Stimulated activated naive CD8-positive, alpha-beta T cell treated with anti-CD3 and anti-CD28 coated beads, Interleukin-15, amount 100 ng/mL, for 72 hours (primary cell): ENCODE data around the gene RNU7-1.
A peak's percentile ranks its signal among the peaks of the same experiment; 100 is the strongest.
"Not testable (repeated sequence)": the region's sequence is repeated elsewhere in the genome, so short reads cannot be mapped to it uniquely, and the experiment has no call there.

Experiments used
- ATAC-seq: fragments of 150-1000 bp; cut with Tn5 transposase; 2 replicates; pipeline ENCODE4 v1.10.0; 2021; ENCODE audit warnings: mild to moderate bottlenecking, moderate library complexity
- DNase-seq, 2 donors: peaks; one replicate each; pipeline ENCODE4 v3.0.0; 2021 to 2022
- H3K27ac Mint-ChIP-seq, 2 donors: one replicate each; pipeline ENCODE4 v1.8.0; 2022; ENCODE audit warnings: mild to moderate bottlenecking in 2 of 2, mixed read lengths in 2 of 2, moderate library complexity in 2 of 2
- H3K27me3 Mint-ChIP-seq: one replicate; pipeline ENCODE4 v1.8.0; 2022; ENCODE audit warnings: mixed read lengths
- H3K4me1 Mint-ChIP-seq: one replicate; pipeline ENCODE4 v1.8.0; 2022; ENCODE audit warnings: mild to moderate bottlenecking, mixed read lengths
- H3K4me3 Mint-ChIP-seq, 2 donors: one replicate each; pipeline ENCODE4 v1.8.0; 2022; ENCODE audit warnings: mild to moderate bottlenecking in 2 of 2, mixed read lengths in 2 of 2, moderate library complexity in 1 of 2
- H3K9me3 Mint-ChIP-seq, 2 donors: one replicate each; pipeline ENCODE4 v1.8.0; 2022; ENCODE audit warnings: mixed read lengths in 2 of 2

RNU7-1 gene

DNA sequence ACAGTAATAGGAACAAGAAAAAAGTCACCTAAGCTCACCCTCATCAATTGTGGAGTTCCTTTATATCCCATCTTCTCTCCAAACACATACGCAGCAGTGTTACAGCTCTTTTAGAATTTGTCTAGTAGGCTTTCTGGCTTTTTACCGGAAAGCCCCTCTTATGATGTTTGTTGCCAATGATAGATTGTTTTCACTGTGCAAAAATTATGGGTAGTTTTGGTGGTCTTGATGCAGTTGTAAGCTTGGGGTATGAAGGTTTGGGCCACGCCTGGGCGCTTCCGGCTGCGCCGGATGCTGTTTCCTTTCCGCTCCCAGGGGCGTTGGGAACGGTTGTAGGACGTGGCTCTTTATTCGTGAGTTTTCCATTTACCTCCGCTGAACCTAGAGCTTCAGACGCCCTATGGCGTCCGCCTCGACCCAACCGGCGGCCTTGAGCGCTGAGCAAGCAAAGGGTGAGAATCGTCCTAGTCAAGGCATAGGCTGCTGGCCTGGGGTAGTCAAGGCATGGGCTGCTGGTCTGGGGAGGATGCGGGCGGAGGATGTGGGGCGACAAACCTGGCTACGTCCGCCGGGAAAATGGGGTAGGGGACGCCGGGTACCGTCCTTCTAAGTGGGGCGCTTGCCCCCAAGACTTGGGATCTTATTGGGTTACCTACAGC, at the start of gene RNU7-1, which contains the start of gene C12orf57:
Gene RNU7-1 (plus strand): TSS at position 95 of the 659 bp plus-strand sequence.
Gene C12orf57 (plus strand): TSS at position 301 of the 659 bp plus-strand sequence. CDS start 100 bp downstream, at position 401.
- DNase-seq (peak in 1 of 2 donors; percentile 92), ATAC-seq (peak; percentile 76)
- peak within 1 kb of the TSS; percentile 100 for H3K27ac Mint-ChIP-seq

GRCh38 chr12:6894321-6894720, 49.3 kb upstream of the RNU7-1 start:
- ATAC-seq (no peak), DNase-seq (no peak)
- Mint-ChIP-seq H3K9me3 (no peaks in the 10 kb centered on the region), H3K27ac (no peak overlapping the region), H3K4me3 (no peak overlapping the region), H3K4me1 (peaks cover 31% of the 10 kb centered on the region), H3K27me3 (no peaks in the 10 kb centered on the region)

More for the DNA sequence above, at the start of gene RNU7-1, which contains the start of gene C12orf57:
- Mint-ChIP-seq H3K27me3 (no peaks in the 10 kb centered on the region), H3K4me3 (peak within 1 kb of the TSS; percentile 82 to 85), H3K4me1 (peaks cover 91% of the 10 kb centered on the region), H3K9me3 (no peaks in the 10 kb centered on the region)

DNA sequence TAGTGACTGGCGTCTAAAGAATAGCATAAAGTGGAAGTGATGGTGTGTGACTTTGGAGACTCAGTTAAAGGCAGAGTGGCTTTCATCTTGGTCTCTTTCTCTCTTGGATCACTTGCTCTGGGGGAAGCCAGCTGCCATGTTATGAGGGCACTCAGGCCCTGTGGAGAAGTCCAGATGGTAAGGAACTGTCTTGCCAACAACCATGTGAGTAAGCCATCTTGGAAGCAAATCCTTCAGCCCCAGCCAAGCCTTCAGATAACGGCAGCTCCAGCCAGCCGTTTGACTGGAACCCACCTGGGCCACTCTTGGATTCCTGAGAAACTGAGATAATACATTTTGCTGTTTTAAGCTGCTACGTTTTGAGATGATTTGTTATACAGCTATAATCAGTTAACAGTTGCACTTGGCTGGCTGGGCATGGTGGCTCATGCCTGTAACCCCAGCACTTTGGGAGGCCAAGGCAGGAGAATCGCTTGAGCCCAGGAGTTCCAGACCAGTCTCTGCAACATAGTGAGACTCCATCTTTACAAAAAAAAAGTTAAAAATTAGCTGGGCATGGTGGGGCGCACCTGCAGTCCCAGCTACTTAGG, 46.7 kb upstream of the RNU7-1 start:
- Mint-ChIP-seq H3K4me1 (peaks cover 25% of the 10 kb centered on the region), H3K27ac (no peak overlapping the region), H3K9me3 (no peaks in the 10 kb centered on the region), H3K4me3 (no peak overlapping the region), H3K27me3 (no peaks in the 10 kb centered on the region)
- ATAC-seq (no peak), DNase-seq (no peak)

GRCh38 chr12:6899427-6899826, 44.2 kb upstream of the RNU7-1 start:
- Mint-ChIP-seq H3K27ac (no peak overlapping the region), H3K27me3 (no peaks in the 10 kb centered on the region)
- DNase-seq, result no peak

DNA sequence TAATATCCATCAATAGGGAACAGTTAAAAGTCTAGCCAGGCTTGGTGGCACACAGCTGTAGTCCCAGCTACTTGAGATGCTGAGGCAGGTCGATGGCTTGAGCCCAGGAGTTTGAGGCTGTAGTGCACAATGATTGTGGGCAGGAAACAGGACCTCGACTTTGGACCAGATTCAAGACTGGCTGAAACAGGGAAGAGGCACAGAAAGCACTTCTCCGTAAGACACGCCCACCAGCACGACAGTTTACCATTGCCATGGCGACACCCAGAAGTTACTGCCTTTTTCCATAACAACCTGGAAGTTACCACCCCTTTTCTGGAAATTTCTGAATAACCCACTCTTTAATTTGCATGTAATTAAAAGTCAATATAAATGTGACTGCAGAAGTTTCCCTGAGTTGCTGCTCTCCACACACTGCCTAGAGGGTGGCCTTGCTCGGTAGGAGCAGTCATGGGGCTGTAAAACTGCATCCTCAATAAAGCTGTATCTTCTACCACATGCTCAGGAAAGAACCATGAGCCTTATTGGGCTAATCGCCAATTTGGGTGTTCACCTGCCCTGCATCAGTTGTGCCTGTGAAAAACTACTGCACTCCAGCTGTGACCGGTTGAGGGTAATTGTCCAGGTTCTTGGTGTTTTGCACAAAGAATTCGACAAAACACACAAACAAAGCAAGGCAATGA, 43.6 kb upstream of the RNU7-1 start:
- Mint-ChIP-seq H3K27me3 (no peaks in the 10 kb centered on the region), H3K27ac (peak overlapping the region in 1 of 2 donors; percentile 19), H3K9me3 (no peaks in the 10 kb centered on the region), H3K4me1 (peaks cover 16% of the 10 kb centered on the region), H3K4me3 (no peak overlapping the region)
- no peak for ATAC-seq
- peak in 1 of 2 donors; percentile 36 for DNase-seq

More at GRCh38 chr12:6899427-6899826, 44.2 kb upstream of the RNU7-1 start:
- H3K4me1 Mint-ChIP-seq, result peaks cover 16% of the 10 kb centered on the region
- no peak for ATAC-seq
- no peaks in the 10 kb centered on the region for H3K9me3 Mint-ChIP-seq
- H3K4me3 Mint-ChIP-seq, result no peak overlapping the region

DNA sequence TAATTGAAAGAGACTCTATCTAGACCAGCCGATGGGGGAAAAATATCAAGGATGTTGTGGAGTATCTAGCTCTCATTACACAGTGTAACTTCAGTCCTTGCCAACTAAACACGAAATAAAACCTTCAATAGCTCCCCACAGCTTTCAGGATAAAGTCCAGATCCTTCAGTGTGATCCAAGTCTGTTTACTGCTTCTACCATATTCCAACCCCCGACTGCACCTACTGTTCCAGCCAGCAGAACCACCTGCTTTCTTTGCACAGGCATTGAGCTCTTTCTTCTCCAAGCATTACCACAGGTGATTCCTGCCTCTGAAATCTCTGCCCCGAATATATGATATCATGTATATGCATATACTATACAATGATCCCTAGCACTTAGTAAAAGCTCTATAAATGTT, 41.2 kb upstream of the RNU7-1 start:
- Mint-ChIP-seq H3K9me3 (no peaks in the 10 kb centered on the region), H3K27me3 (no peaks in the 10 kb centered on the region), H3K4me1 (peaks cover 16% of the 10 kb centered on the region), H3K4me3 (no peak overlapping the region), H3K27ac (no peak overlapping the region)
- no peak for DNase-seq
- ATAC-seq, result no peak

GRCh38 chr12:6903722-6904121, 39.9 kb upstream of the RNU7-1 start:
- Mint-ChIP-seq H3K27ac (no peak overlapping the region), H3K27me3 (no peaks in the 10 kb centered on the region), H3K4me3 (no peak overlapping the region), H3K9me3 (no peaks in the 10 kb centered on the region), H3K4me1 (peaks cover 16% of the 10 kb centered on the region)
- no peak for ATAC-seq
- no peak for DNase-seq

DNA sequence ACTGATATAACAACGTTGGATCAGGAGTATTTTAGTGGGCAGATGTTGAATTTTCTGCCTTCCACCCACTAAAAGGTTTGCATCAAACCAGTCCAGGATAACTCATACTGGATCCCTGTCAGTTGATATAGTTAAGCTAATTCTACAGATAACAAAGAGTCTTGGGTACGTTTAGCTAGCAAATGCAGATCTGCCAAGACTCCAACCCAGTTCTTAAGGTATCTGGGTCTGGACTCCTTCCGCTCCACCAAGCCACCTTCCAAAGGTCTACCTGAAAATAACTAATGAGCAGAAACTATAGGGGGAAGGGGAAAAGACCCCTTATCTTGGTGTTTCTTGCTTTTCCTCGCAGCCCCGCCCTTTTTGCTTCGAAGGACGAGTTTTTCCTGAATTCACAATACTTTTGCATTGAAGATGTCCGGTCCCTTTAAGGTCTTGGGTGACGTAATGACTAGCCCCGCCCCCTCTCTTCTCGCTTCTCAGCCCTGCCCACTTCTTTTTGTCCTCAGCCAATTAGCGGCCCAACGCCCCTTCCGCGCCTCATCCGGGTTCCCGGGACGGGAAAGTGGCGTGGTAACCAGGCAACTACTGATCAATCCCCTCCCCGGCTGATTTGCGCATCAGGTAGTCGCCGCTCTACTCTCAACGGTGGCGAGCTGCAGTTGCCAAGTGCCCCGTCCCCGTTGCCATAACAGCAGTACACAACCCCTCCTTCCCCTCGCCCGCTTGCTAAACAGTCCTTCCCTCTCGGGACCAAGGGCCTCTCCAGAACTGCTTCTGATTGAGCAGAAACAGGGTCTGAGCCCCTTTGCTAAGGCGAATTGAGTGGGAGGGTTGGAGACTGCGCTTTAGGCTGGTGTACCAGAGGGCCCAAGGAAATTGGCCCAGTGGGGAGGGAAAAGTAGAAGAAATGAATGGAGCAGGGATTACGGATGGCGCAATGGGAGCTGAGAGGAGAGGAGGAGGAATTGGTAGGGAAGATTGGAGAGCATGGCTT, 39.0 kb upstream of the RNU7-1 start, which contains the start of gene LRRC23:
Gene LRRC23 (plus strand): TSS at position 543 of the 997 bp plus-strand sequence. CDS start 812 bp downstream, outside the sequence.
- H3K9me3 Mint-ChIP-seq, result no peaks in the 10 kb centered on the region
- no peak within 1 kb of the TSS for H3K27ac Mint-ChIP-seq
- no peak within 1 kb of the TSS for H3K4me3 Mint-ChIP-seq
- no peaks in the 10 kb centered on the region for H3K27me3 Mint-ChIP-seq
- ATAC-seq (peak; percentile 97), DNase-seq (peak; percentile 94 to 98)
- H3K4me1 Mint-ChIP-seq, result peaks cover 12% of the 10 kb centered on the region

GRCh38 chr12:6905414-6906040, 38.1 kb upstream of the RNU7-1 start:
- no peaks in the 10 kb centered on the region for H3K27me3 Mint-ChIP-seq
- DNase-seq (no peak), ATAC-seq (no peak)
- peaks cover 4% of the 10 kb centered on the region for H3K4me1 Mint-ChIP-seq
- H3K27ac Mint-ChIP-seq, result no peak overlapping the region
- no peaks in the 10 kb centered on the region for H3K9me3 Mint-ChIP-seq
- H3K4me3 Mint-ChIP-seq, result no peak overlapping the region

DNA sequence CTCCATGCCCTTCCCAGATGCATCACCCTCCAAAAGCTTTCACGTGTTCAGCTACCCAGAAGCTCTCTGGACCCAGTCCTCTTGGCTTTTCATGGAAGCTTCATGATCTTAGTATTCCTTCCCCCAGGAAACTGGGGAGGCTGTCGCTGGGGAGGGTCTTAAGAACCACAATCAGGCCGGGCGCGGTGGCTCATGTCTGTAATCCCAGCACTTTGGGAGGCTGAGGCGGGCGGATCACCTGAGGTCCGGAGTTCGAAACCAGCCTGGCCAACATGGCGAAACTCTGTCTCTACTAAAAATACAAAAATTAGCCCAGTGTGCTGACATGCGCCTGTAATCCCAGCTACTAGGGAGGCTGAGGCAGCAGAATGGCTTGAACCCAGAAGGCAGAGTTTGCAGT, 35.5 kb upstream of the RNU7-1 start:
- H3K9me3 Mint-ChIP-seq, H3K4me3 Mint-ChIP-seq, H3K4me1 Mint-ChIP-seq, DNase-seq, H3K27me3 Mint-ChIP-seq, H3K27ac Mint-ChIP-seq, ATAC-seq: not testable (repeated sequence)

DNA sequence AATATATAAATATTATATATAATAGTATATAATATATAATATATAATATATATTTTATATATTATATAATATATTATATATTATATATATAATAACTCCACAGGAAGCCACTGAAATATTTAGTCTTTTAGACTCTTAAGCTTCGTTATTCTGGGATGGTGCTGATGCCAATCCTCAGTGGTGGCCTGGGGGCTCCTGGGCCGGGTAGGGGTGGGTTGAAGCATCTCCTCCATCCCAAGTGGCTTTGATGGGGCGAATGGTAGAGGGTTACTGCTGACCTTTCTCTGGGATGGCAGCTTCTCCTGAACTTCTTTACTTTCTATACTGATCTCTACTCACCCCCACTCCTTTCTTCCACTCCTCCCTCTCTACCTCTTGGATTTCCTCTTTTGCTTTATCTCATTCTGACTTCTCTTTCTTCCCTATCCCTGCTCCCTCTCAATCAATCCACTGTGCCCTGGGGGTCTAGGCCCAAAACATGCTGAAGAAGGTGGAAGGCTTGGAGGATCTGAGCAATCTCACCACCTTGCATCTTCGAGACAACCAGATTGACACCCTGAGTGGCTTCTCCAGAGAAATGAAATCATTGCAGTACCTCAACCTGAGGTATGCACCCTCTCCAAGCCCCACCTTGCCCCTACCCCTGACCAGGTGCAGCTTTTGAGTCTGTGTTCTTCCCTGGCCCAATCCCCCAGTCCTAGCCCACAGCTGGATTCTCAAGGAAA, 34.0 kb upstream of the RNU7-1 start:
- H3K4me3 Mint-ChIP-seq, result no peak overlapping the region
- peaks cover 17% of the 10 kb centered on the region for H3K4me1 Mint-ChIP-seq
- DNase-seq (no peak), ATAC-seq (no peak)
- H3K27me3 Mint-ChIP-seq, result no peaks in the 10 kb centered on the region
- no peaks in the 10 kb centered on the region for H3K9me3 Mint-ChIP-seq
- no peak overlapping the region for H3K27ac Mint-ChIP-seq

DNA sequence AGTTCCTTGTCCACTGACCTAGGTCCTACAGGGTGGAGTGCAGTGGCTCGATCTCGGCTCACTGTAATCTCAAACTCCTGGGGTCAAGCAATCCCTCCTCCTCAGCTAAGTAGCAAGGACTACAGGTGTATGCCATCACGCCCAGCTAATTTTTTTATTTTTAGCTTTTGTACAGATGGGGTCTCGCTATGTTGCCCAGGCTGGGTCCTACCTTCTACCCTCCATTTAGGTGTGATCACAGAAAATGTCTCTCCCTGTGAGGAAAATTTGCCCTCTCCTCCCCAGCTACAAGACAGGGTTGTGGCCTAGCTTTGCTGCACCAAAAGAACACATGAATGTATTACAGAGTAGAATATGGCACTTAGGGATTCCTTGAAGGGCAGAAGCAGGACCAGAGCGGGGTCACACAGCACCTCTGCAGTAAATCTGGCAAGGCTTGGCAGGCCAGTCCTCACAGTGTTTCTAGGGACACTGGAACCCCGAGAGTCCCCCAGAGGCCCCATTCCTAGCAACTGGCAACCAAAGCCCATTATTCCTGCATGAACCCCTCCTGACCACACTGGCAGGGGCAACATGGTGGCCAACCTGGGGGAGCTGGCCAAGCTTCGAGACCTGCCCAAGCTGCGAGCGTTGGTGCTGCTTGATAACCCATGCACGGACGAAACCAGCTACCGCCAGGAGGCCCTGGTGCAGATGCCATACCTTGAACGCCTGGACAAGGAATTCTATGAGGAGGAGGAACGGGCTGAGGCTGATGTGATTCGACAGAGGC, 31.3 kb upstream of the RNU7-1 start:
- peaks cover 42% of the 10 kb centered on the region for H3K4me1 Mint-ChIP-seq
- peak overlapping the region; percentile 53 to 84 for H3K4me3 Mint-ChIP-seq
- no peak for DNase-seq
- H3K9me3 Mint-ChIP-seq, result no peaks in the 10 kb centered on the region
- H3K27me3 Mint-ChIP-seq, result no peaks in the 10 kb centered on the region
- peak overlapping the region in 1 of 2 donors; percentile 57 for H3K27ac Mint-ChIP-seq
- ATAC-seq, result no peak

GRCh38 chr12:6914246-6914946, 29.2 kb upstream of the RNU7-1 start, which contains the start of gene ENO2:
TSS of gene ENO2 (plus strand) at chr12:6914580. CDS start at chr12:6915833, 1,253 bp downstream.
- no peaks in the 10 kb centered on the region for H3K27me3 Mint-ChIP-seq
- peak; percentile 93 for ATAC-seq
- peaks cover 47% of the 10 kb centered on the region for H3K4me1 Mint-ChIP-seq
- peak within 1 kb of the TSS; percentile 94 to 97 for H3K4me3 Mint-ChIP-seq
- no peaks in the 10 kb centered on the region for H3K9me3 Mint-ChIP-seq
- peak; percentile 76 to 81 for DNase-seq
- peak within 1 kb of the TSS; percentile 94 to 96 for H3K27ac Mint-ChIP-seq
